ENCODE results near the gene DOK6.

DNA sequence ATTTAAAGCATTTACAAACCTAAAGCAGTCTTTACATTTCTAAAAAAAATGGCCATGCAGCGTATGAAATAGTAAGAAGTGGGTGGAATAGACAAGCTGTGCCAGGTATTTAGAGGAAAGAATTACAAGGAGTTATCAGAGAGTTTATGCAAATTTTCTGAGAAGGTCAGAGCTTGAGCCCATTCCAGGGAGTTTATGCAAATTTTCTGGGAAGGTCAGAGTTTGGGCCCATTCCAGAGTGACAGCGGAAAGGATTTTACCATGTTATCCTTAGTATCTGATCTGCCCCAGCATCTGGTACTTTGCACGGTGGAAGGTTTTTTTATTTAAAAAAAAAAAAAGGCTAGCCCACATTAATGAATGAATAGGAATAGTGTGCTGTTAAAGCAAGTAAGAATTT, 1.4 kb upstream of the DOK6 start:
- TF ChIP-seq, protein P1, sequence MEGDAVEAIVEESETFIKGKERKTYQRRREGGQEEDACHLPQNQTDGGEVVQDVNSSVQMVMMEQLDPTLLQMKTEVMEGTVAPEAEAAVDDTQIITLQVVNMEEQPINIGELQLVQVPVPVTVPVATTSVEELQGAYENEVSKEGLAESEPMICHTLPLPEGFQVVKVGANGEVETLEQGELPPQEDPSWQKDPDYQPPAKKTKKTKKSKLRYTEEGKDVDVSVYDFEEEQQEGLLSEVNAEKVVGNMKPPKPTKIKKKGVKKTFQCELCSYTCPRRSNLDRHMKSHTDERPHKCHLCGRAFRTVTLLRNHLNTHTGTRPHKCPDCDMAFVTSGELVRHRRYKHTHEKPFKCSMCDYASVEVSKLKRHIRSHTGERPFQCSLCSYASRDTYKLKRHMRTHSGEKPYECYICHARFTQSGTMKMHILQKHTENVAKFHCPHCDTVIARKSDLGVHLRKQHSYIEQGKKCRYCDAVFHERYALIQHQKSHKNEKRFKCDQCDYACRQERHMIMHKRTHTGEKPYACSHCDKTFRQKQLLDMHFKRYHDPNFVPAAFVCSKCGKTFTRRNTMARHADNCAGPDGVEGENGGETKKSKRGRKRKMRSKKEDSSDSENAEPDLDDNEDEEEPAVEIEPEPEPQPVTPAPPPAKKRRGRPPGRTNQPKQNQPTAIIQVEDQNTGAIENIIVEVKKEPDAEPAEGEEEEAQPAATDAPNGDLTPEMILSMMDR (conservative IDR thresholded peaks at IDR 0.05; ENCODE audit: low read depth in 2 of 2), result no peak
- no peak for TF ChIP-seq POLR2AphosphoS5 (IDR thresholded peaks at IDR 0.05; ENCODE audit: low read depth)
